K562 (cell line): ENCODE results near the gene KCNN3. TPM values are rescaled to one million over a fixed set of nuclear protein-coding genes. Genes with fewer than 3 reads are reported as not detected.
A peak's percentile ranks its signal among the peaks of the same experiment; 100 is the strongest.

Experiments used
- ATAC-seq: fragments of 200-7000 bp; cut with Tn5 transposase; 3 replicates; pipeline ENCODE4 v1.9.1; 2020; ENCODE audit warnings: moderate library complexity
- BruUV-seq: library from RNA; stranded (reverse); fragments of 400-500 nt; replicated peaks from 2 replicates; lab custom pipeline; 2021; lab: Mats Ljungman, UMichigan
- CTCF ChIA-PET: fragments of 300-600 bp; formaldehyde crosslinking; extraction: SDS; loops from one replicate; lab custom pipeline; 2021; ENCODE audit warnings: low intra/inter-chr PET ratio; lab: Yijun Ruan, JAX
- POLR2A ChIA-PET: fragments of 300-600, 350-650 bp; sonication (Branson Sonifier 250); formaldehyde crosslinking; extraction: SDS; loops from one replicate; lab custom pipeline; 2021; ENCODE audit warnings: antibody characterized with exemption, inconsistent platforms; lab: Yijun Ruan, JAX
- DNase-seq, 4 experiments: peaks; one replicate each; pipeline versions ENCODE4 v3.0.0 to v3.0.0-alpha.2; 2011 to 2018; ENCODE audit warnings: low spot score in 3 of 4, mixed read lengths in 3 of 4; ENCODE audit errors: extremely low read depth in 1 of 4
- FAIRE-seq: peaks from 2 replicates; lab custom pipeline; 2011; peaks lifted over from hg19 to GRCh38; lab: Jason Lieb, UNC
- H2AFZ ChIP-seq: 2 replicates; pipeline ENCODE4 v1.6.0; 2011; ENCODE audit warnings: low read depth, low read length, control low read depth, inconsistent platforms
- H3K27ac ChIP-seq: fragments of 200-600 bp; 3 replicates; pipeline ENCODE4 v1.8.0; 2011; ENCODE audit warnings: low read depth, mild to moderate bottlenecking, control low read depth, inconsistent platforms, low read length, moderate library complexity, mixed read lengths; ENCODE audit errors: extremely low read depth
- H3K27me3 ChIP-seq, 2 experiments: fragments of 300-600 bp in 1 of 2; 2 replicates in 1 of 2; 3 replicates in 1 of 2; pipeline versions ENCODE4 v1.6.0 to v1.8.0; 2011; ENCODE audit warnings: inconsistent platforms in 2 of 2, low read length in 2 of 2, mild to moderate bottlenecking in 1 of 2, mixed read lengths in 1 of 2, moderate library complexity in 1 of 2; ENCODE audit not compliant: control insufficient read depth in 2 of 2, insufficient read depth in 2 of 2
- H3K36me3 ChIP-seq: fragments of 300-600 bp; 3 replicates; pipeline ENCODE4 v1.8.0; 2011; ENCODE audit warnings: mild to moderate bottlenecking, low read length, inconsistent platforms; ENCODE audit not compliant: control insufficient read depth, insufficient read depth
- H3K4me1 ChIP-seq, 2 experiments: fragments of 200-600 bp in 1 of 2; replicated peaks in 1 of 2; 2 replicates in 1 of 2; 3 replicates in 1 of 2; pipeline versions ENCODE4 v1.5.1 to v1.8.0; 2011; ENCODE audit warnings: inconsistent platforms in 2 of 2, low read length in 2 of 2, mild to moderate bottlenecking in 1 of 2, mixed read lengths in 1 of 2, moderate library complexity in 1 of 2; ENCODE audit not compliant: control insufficient read depth in 2 of 2, insufficient read depth in 2 of 2
- H3K4me2 ChIP-seq: 2 replicates; pipeline ENCODE4 v1.6.1; 2011; ENCODE audit warnings: low read length, control low read depth, inconsistent platforms, mixed read lengths; ENCODE audit not compliant: insufficient read depth
- H3K4me3 ChIP-seq: fragments of 200-600 bp; sonication (generic), shearing (Covaris generic); 2 replicates; pipeline ENCODE4 v1.5.1; 2016; ENCODE audit warnings: control low read depth, inconsistent platforms
- H3K79me2 ChIP-seq: fragments of 200-600 bp; 3 replicates; pipeline ENCODE4 v1.8.0; 2011; ENCODE audit warnings: low read length, inconsistent platforms; ENCODE audit not compliant: control insufficient read depth, insufficient read depth
- H3K9ac ChIP-seq, 2 experiments: 2 replicates each; pipeline versions ENCODE4 v1.6.0 to v1.6.1; 2011; ENCODE audit warnings: low read depth in 2 of 2, low read length in 2 of 2, control low read depth in 1 of 2, inconsistent platforms in 1 of 2, mild to moderate bottlenecking in 1 of 2, mixed read lengths in 1 of 2; ENCODE audit not compliant: insufficient read depth in 1 of 2
- H3K9me1 ChIP-seq: one replicate; pipeline ENCODE4 v1.6.0; 2011; ENCODE audit warnings: inconsistent platforms, mild to moderate bottlenecking, low read length, moderate library complexity; ENCODE audit not compliant: control insufficient read depth, insufficient read depth
- H3K9me3 ChIP-seq: replicated peaks from 2 replicates; pipeline ENCODE4 v1.5.1; 2011; ENCODE audit warnings: low read depth, low read length, inconsistent platforms; ENCODE audit not compliant: control insufficient read depth, insufficient read depth
- H4K20me1 ChIP-seq: replicated peaks from 2 replicates; pipeline ENCODE4 v1.6.1; 2011; ENCODE audit warnings: low read length, inconsistent platforms, mixed read lengths; ENCODE audit not compliant: control insufficient read depth, insufficient read depth
- BDP1 ChIP-seq: IDR thresholded peaks from 3 replicates; pipeline ENCODE4 v1.6.1; 2011; ENCODE audit not compliant: insufficient read length, insufficient read depth
- BHLHE40 ChIP-seq: IDR thresholded peaks from 2 replicates; pipeline ENCODE4 v1.6.1; 2011; ENCODE audit warnings: low read length, improper control_type of control experiment
- CTCF ChIP-seq, 3 experiments: IDR thresholded peaks in 2 of 3; conservative IDR thresholded peaks in 1 of 3; 2 replicates each; pipeline ENCODE4 v1.5.1; 2011 to 2012; ENCODE audit warnings: low read length in 3 of 3, mild to moderate bottlenecking in 3 of 3, control low read depth in 2 of 3, improper control_type of control experiment in 1 of 3, inconsistent platforms in 1 of 3, low read depth in 1 of 3, mixed read lengths in 1 of 3, moderate library complexity in 1 of 3; ENCODE audit not compliant: insufficient read depth in 2 of 3
- ETS2 ChIP-seq: IDR thresholded peaks from 2 replicates; pipeline ENCODE4 v1.6.1; 2016; ENCODE audit warnings: borderline replicate concordance, missing genetic modification characterization, mild to moderate bottlenecking, moderate library complexity, missing compliant biosample characterization; ENCODE audit not compliant: poor library complexity, severe bottlenecking
- RAD21 ChIP-seq, 2 experiments: fragments of 250-450 bp in 1 of 2; fragments of 450-650 bp in 1 of 2; sonication (Bioruptor Pico) in 1 of 2; formaldehyde crosslinking in 1 of 2; IDR thresholded peaks in 1 of 2; conservative IDR thresholded peaks in 1 of 2; 2 replicates each; pipeline versions ENCODE4 v1.4.0 to v1.8.0; 2020 to 2022; ENCODE audit warnings: mild to moderate bottlenecking in 2 of 2, moderate library complexity in 1 of 2
- RCOR1 ChIP-seq, 2 experiments: IDR thresholded peaks; 2 replicates each; pipeline ENCODE4 v1.6.1; 2012; ENCODE audit warnings: low read depth in 2 of 2, low read length in 2 of 2, borderline replicate concordance in 1 of 2, improper control_type of control experiment in 1 of 2
- SMC3 ChIP-seq: conservative IDR thresholded peaks from 2 replicates; pipeline ENCODE4 v1.6.1; 2011; ENCODE audit warnings: low read depth, low read length, improper control_type of control experiment; ENCODE audit not compliant: insufficient read depth
- TFAP4 ChIP-seq: sonication (generic); formaldehyde crosslinking; IDR thresholded peaks from 2 replicates; pipeline ENCODE4 v1.8.0; 2022; ENCODE audit warnings: missing genetic modification reagents, mild to moderate bottlenecking, moderate library complexity, borderline replicate concordance
- WGBS: fragments of 100-300 bp; shearing (Covaris generic); methylation state at CpG from one replicate; pipeline ENCODE4 v1.1.6; 2016; ENCODE audit warnings: low coverage, mixed read lengths; ENCODE audit not compliant: insufficient coverage; ENCODE audit errors: missing lambda C conversion rate; 5-methylcytosine and 5-hydroxymethylcytosine counted together
- in situ Hi-C: fragments of 300-500 bp; cut with MboI; formaldehyde crosslinking; loops from 4 replicates; pipeline ENCODE4 v1.15.0; 2018; ENCODE audit warnings: inconsistent platforms, mixed read lengths
- intact Hi-C: fragments of 100-400 bp; cut with micrococcal nuclease; formaldehyde crosslinking; loops from 2 replicates; pipeline ENCODE4 v1.14.2; 2022
- polyA plus RNA-seq, 8 experiments: library from polyadenylated mRNA; depleted of rRNA in 4 of 8; stranded (reverse) in 5 of 8; unstranded in 3 of 8; fragments of >200 nt; fragmentation: Nextera tagmentation in 2 of 8; fragmentation: Illumina TruSeq in 1 of 8; extraction: Ambion mirVana in 2 of 8; extraction: Trizol in 1 of 8; gene quantifications; 2 replicates each; pipeline versions ENCODE4 v1.2.1 to v1.2.3, GENCODE V29; 2011 to 2014; ENCODE audit warnings: inconsistent platforms in 1 of 8, missing spikeins in 1 of 8
- total RNA-seq, 7 experiments: library from RNA; depleted of rRNA in 6 of 7; stranded (reverse); fragments of >200 nt in 6 of 7; fragmentation: Illumina TruSeq in 2 of 7; extraction: Trizol in 2 of 7; gene quantifications; 2 replicates each; pipeline versions ENCODE4 v1.2.1 to v1.2.3, GENCODE V29; 2011 to 2021; ENCODE audit warnings: low replicate concordance in 1 of 7
- TF ChIP-seq, protein P1 (sequence below): sonication (generic); formaldehyde crosslinking; IDR thresholded peaks from 2 replicates; pipeline ENCODE4 v1.8.0; 2022; ENCODE audit warnings: mild to moderate bottlenecking, missing genetic modification reagents

KCNN3 gene
- total and polyA plus RNA-seq, 9 of the 15 experiments (the other 6 are each of a cell fraction or from before 2014, with no cell fraction given) = 0.02 to 0.03 TPM; not detected in 7

DNA sequence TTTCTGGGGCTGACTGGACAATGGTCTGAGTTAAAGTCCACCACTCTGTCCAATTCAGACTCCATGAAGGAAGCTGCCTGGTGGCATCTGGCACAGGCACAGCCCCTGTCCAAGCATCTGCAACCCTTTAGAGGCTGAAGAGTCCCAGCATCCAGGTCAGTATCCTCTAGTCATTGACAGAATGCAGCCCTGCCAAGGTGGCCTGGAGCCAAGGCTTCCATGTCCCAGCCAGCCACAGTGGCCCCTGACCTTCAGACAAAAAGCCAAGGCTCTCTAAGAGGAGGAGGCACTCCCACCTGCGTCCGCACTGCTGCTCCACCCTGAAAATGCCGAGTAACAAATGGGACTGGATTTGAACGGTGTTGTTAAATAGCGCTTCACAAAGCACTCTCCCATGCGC lies 49.4 kb downstream of the KCNN3 start (continued):
- TF ChIP-seq, protein P1, sequence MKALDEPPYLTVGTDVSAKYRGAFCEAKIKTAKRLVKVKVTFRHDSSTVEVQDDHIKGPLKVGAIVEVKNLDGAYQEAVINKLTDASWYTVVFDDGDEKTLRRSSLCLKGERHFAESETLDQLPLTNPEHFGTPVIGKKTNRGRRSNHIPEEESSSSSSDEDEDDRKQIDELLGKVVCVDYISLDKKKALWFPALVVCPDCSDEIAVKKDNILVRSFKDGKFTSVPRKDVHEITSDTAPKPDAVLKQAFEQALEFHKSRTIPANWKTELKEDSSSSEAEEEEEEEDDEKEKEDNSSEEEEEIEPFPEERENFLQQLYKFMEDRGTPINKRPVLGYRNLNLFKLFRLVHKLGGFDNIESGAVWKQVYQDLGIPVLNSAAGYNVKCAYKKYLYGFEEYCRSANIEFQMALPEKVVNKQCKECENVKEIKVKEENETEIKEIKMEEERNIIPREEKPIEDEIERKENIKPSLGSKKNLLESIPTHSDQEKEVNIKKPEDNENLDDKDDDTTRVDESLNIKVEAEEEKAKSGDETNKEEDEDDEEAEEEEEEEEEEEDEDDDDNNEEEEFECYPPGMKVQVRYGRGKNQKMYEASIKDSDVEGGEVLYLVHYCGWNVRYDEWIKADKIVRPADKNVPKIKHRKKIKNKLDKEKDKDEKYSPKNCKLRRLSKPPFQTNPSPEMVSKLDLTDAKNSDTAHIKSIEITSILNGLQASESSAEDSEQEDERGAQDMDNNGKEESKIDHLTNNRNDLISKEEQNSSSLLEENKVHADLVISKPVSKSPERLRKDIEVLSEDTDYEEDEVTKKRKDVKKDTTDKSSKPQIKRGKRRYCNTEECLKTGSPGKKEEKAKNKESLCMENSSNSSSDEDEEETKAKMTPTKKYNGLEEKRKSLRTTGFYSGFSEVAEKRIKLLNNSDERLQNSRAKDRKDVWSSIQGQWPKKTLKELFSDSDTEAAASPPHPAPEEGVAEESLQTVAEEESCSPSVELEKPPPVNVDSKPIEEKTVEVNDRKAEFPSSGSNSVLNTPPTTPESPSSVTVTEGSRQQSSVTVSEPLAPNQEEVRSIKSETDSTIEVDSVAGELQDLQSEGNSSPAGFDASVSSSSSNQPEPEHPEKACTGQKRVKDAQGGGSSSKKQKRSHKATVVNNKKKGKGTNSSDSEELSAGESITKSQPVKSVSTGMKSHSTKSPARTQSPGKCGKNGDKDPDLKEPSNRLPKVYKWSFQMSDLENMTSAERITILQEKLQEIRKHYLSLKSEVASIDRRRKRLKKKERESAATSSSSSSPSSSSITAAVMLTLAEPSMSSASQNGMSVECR (CRISPR knock-in tag) = no peak
- TF ChIP-seq BDP1 = no peak

- in situ Hi-C loops (no loop called here), intact Hi-C loops (no loop called here)
- no peaks in the 10 kb centered on the region for H3K4me1 ChIP-seq
- no TSS peak for BruUV-seq
- DNase-seq (peak; percentile 22 to 66 (median 54)), ATAC-seq (peak; percentile 93), FAIRE-seq (peak; percentile 46)
- no peak overlapping the region for H2AFZ ChIP-seq
- H3K4me3 ChIP-seq = no peak overlapping the region
- no peak overlapping the region for H3K27ac ChIP-seq
- H4K20me1 ChIP-seq = no peaks in the 10 kb centered on the region; the same call in 1 of the 2 replicates
- H3K79me2 ChIP-seq = no peaks in the 10 kb centered on the region
- H3K36me3 ChIP-seq = no peaks in the 10 kb centered on the region
- ChIA-PET CTCF (interaction anchor here (0.7 kb wide), 1 partner anchor 78 kb away, joined by 4 read pairs; no protein-coding TSS in a partner anchor), POLR2A (interaction anchor here (0.6 to 1.4 kb wide), 3 partner anchors 17 to 30 kb away, joined by 3 to 4 read pairs (median 3); no protein-coding TSS in a partner anchor)
- 9% methylated on average over 7 of the region's 7 CpGs for WGBS
- H3K9me3 ChIP-seq = no peaks in the 10 kb centered on the region
- H3K27me3 ChIP-seq = peaks cover 24 to 83% of the 10 kb centered on the region in 2 experiments; a peak in 4 of 5 replicates
- H3K9ac ChIP-seq = no peak overlapping the region
- H3K9me1 ChIP-seq = no peaks in the 10 kb centered on the region
- H3K4me2 ChIP-seq = no peak overlapping the region
- TF ChIP-seq ETS2 (no peak), BHLHE40 (no peak), SMC3 (0 out of 2 replicates have a peak, but pooled peaks have one; percentile 25), RAD21 (CRISPR knock-in tag; conservative IDR thresholded peaks at IDR 0.05 in 1 of 2, IDR thresholded peaks at IDR 0.05 in 1 of 2) (peak in 1 of 2 experiments; percentile 18; a peak in 1 of 4 replicates), CTCF (IDR thresholded peaks at IDR 0.05 in 2 of 3, conservative IDR thresholded peaks at IDR 0.05 in 1 of 3; ENCODE audit: insufficient read depth in 2 of 3, low read depth in 1 of 3, low read length in 3 of 3) (peak; percentile 46 to 62 (median 48)), TFAP4 (CRISPR knock-in tag) (peak; percentile 40; the same call in 1 of the 2 replicates), RCOR1 (IDR thresholded peaks at IDR 0.05; ENCODE audit: borderline replicate concordance in 1 of 2, low read depth in 2 of 2, low read length in 2 of 2) (no peak)
These were observed 50.2 kb downstream of the KCNN3 start for GRCh38 chr1:154819628-154820590.
